SJSA1 (cell line): ENCODE measurements around the gene ARSG. TPM values are rescaled to one million over a fixed set of nuclear protein-coding genes. Genes with fewer than 3 reads are reported as not detected.

ENCODE experiments used
- DNase-seq, 2 experiments: peaks; one replicate each; pipeline ENCODE4 v3.0.0-alpha.2; 2015 to 2020; ENCODE audit warnings: low spot score in 2 of 2, low read depth in 1 of 2
- H3K27ac ChIP-seq: fragments of 250-450 bp; sonication (Bioruptor Pico); 2 replicates; pipeline ENCODE4 v1.5.1; 2020; ENCODE audit warnings: mild to moderate bottlenecking, moderate library complexity
- H3K27me3 ChIP-seq: fragments of 250-450 bp; sonication (Bioruptor Pico); replicated peaks from 2 replicates; pipeline ENCODE4 v1.5.1; 2020; ENCODE audit warnings: mild to moderate bottlenecking, moderate library complexity
- H3K36me3 ChIP-seq: fragments of 250-450 bp; sonication (Bioruptor Pico); 2 replicates; pipeline ENCODE4 v1.5.1; 2020; ENCODE audit warnings: mild to moderate bottlenecking
- H3K4me1 ChIP-seq: fragments of 250-450 bp; sonication (Bioruptor Pico); replicated peaks from 2 replicates; pipeline ENCODE4 v1.6.1; 2021; ENCODE audit warnings: mild to moderate bottlenecking
- H3K4me3 ChIP-seq: fragments of 250-450 bp; sonication (Bioruptor Pico); 2 replicates; pipeline ENCODE4 v1.5.1; 2020; ENCODE audit warnings: mild to moderate bottlenecking
- H3K9me3 ChIP-seq: fragments of 250-450 bp; sonication (Bioruptor Pico); replicated peaks from 2 replicates; pipeline ENCODE4 v1.5.1; 2020; ENCODE audit warnings: mild to moderate bottlenecking
- total RNA-seq: library from RNA; depleted of rRNA; stranded (reverse); fragments of >200 nt; shearing (Covaris generic); gene quantifications from 2 replicates; pipeline ENCODE4 v1.2.3, GENCODE V29; 2014

ARSG gene
- total RNA-seq, 1 experiment from 2014 or later = not detected

GRCh38 chr17:68384471-68384870, 93.2 kb downstream of the ARSG start:
- Histone ChIP-seq H3K36me3 (no peaks in the 10 kb centered on the region), H3K27me3 (no peaks in the 10 kb centered on the region), H3K4me3 (no peak overlapping the region), H3K4me1 (peaks cover 46% of the 10 kb centered on the region), H3K27ac (peak overlapping the region; percentile 91), H3K9me3 (no peaks in the 10 kb centered on the region)
- no peak for DNase-seq

- Histone ChIP-seq H3K36me3 (no peaks in the 10 kb centered on the region), H3K4me1 (peaks cover 46% of the 10 kb centered on the region), H3K27ac (peak overlapping the region; percentile 91), H3K9me3 (no peaks in the 10 kb centered on the region), H3K27me3 (no peaks in the 10 kb centered on the region), H3K4me3 (no peak overlapping the region)
- no peak for DNase-seq
Measured at GRCh38 chr17:68384941-68385340, 93.6 kb downstream of the ARSG start.

GRCh38 chr17:68385490-68386215, 94.4 kb downstream of the ARSG start:
- H3K36me3 ChIP-seq = no peaks in the 10 kb centered on the region
- H3K4me1 ChIP-seq = peaks cover 43% of the 10 kb centered on the region
- no peak overlapping the region for H3K4me3 ChIP-seq
- no peaks in the 10 kb centered on the region for H3K9me3 ChIP-seq
- no peak overlapping the region for H3K27ac ChIP-seq
- no peak for DNase-seq
- no peaks in the 10 kb centered on the region for H3K27me3 ChIP-seq

GRCh38 chr17:68387435-68388218, 96.3 kb downstream of the ARSG start:
- Histone ChIP-seq H3K27ac (no peak overlapping the region), H3K9me3 (no peaks in the 10 kb centered on the region), H3K36me3 (no peaks in the 10 kb centered on the region), H3K4me1 (peaks cover 25% of the 10 kb centered on the region), H3K4me3 (no peak overlapping the region), H3K27me3 (no peaks in the 10 kb centered on the region)
- no peak for DNase-seq

GRCh38 chr17:68389041-68389440, 97.7 kb downstream of the ARSG start:
- Histone ChIP-seq H3K9me3 (no peaks in the 10 kb centered on the region), H3K4me1 (peaks cover 11% of the 10 kb centered on the region), H3K4me3 (no peak overlapping the region), H3K36me3 (no peaks in the 10 kb centered on the region), H3K27me3 (no peaks in the 10 kb centered on the region), H3K27ac (no peak overlapping the region)
- no peak for DNase-seq

GRCh38 chr17:68390888-68391545, 99.7 kb downstream of the ARSG start:
- no peaks in the 10 kb centered on the region for H3K9me3 ChIP-seq
- no peaks in the 10 kb centered on the region for H3K27me3 ChIP-seq
- peak in 1 of 2 experiments; percentile 31 for DNase-seq
- no peak overlapping the region for H3K27ac ChIP-seq
- H3K4me1 ChIP-seq = no peaks in the 10 kb centered on the region
- H3K4me3 ChIP-seq = no peak overlapping the region
- H3K36me3 ChIP-seq = no peaks in the 10 kb centered on the region

GRCh38 chr17:68391561-68392268, 100.4 kb downstream of the ARSG start:
- peak in 1 of 2 experiments; percentile 37 for DNase-seq
- Histone ChIP-seq H3K27me3 (no peaks in the 10 kb centered on the region), H3K27ac (no peak overlapping the region), H3K36me3 (no peaks in the 10 kb centered on the region), H3K4me3 (no peak overlapping the region), H3K4me1 (no peaks in the 10 kb centered on the region), H3K9me3 (no peaks in the 10 kb centered on the region)

GRCh38 chr17:68394608-68395331, 103.5 kb downstream of the ARSG start:
- Histone ChIP-seq H3K36me3 (no peaks in the 10 kb centered on the region), H3K27me3 (no peaks in the 10 kb centered on the region), H3K4me3 (no peak overlapping the region), H3K9me3 (no peaks in the 10 kb centered on the region), H3K27ac (no peak overlapping the region), H3K4me1 (peaks cover 15% of the 10 kb centered on the region)
- peak in 1 of 2 experiments; percentile 40 for DNase-seq

GRCh38 chr17:68396226-68397107, 105.2 kb downstream of the ARSG start:
- Histone ChIP-seq H3K4me3 (no peak overlapping the region), H3K36me3 (no peaks in the 10 kb centered on the region), H3K27ac (no peak overlapping the region), H3K9me3 (no peaks in the 10 kb centered on the region), H3K4me1 (peaks cover 23% of the 10 kb centered on the region), H3K27me3 (no peaks in the 10 kb centered on the region)
- DNase-seq = peak in 1 of 2 experiments; percentile 37

- Histone ChIP-seq H3K4me3 (no peak overlapping the region), H3K27ac (no peak overlapping the region), H3K36me3 (no peaks in the 10 kb centered on the region), H3K9me3 (no peaks in the 10 kb centered on the region), H3K4me1 (peaks cover 23% of the 10 kb centered on the region), H3K27me3 (no peaks in the 10 kb centered on the region)
- DNase-seq = peak in 1 of 2 experiments; percentile 30
Measured at GRCh38 chr17:68397108-68397536, 105.8 kb downstream of the ARSG start.

GRCh38 chr17:68398691-68399637, 107.7 kb downstream of the ARSG start:
- H3K4me3 ChIP-seq = no peak overlapping the region
- no peaks in the 10 kb centered on the region for H3K9me3 ChIP-seq
- H3K27me3 ChIP-seq = no peaks in the 10 kb centered on the region
- H3K4me1 ChIP-seq = peaks cover 23% of the 10 kb centered on the region
- no peaks in the 10 kb centered on the region for H3K36me3 ChIP-seq
- DNase-seq = peak; percentile 76 to 82
- H3K27ac ChIP-seq = no peak overlapping the region; the same call in 1 of the 2 replicates
